Measurements from ENCODE around the gene GPR34.

- TF ChIP-seq CTCF (IDR thresholded peaks at IDR 0.05) (no peak), EZH2 (IDR thresholded peaks at IDR 0.05; ENCODE audit: borderline replicate concordance, insufficient read depth, low read depth, low read length, poor library complexity, severe bottlenecking) (no peak)
Measured at GRCh38 chrX:41665686-41666085, 23.1 kb upstream of the GPR34 start.

Measured in B cell (primary cell).